GM19099 (cell line): ENCODE results near the gene LCLAT1.

ENCODE experiments used
- POLR2A ChIP-seq: IDR thresholded peaks from 3 replicates; pipeline ENCODE4 v1.6.1; 2011; ENCODE audit warnings: low read depth; ENCODE audit not compliant: insufficient read length; ENCODE audit errors: extremely low read depth

LCLAT1 gene

DNA sequence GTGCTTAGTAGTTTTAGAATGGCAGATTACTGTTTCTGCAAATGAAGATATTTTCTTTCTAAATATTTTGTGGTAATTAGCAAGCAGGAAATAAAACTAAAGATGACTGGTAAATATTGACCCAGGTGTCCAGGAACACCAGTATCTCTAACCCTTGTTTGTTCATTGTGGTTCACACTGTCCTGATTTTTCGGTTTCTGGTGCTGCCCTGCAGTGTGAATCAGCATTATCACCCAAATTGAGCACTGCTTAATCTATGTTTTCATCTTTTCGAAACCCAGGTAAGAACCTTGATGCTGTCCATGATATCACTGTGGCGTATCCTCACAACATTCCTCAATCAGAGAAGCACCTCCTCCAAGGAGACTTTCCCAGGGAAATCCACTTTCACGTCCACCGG is 192.8 kb downstream of the LCLAT1 start:
- no peak for TF ChIP-seq POLR2A

DNA sequence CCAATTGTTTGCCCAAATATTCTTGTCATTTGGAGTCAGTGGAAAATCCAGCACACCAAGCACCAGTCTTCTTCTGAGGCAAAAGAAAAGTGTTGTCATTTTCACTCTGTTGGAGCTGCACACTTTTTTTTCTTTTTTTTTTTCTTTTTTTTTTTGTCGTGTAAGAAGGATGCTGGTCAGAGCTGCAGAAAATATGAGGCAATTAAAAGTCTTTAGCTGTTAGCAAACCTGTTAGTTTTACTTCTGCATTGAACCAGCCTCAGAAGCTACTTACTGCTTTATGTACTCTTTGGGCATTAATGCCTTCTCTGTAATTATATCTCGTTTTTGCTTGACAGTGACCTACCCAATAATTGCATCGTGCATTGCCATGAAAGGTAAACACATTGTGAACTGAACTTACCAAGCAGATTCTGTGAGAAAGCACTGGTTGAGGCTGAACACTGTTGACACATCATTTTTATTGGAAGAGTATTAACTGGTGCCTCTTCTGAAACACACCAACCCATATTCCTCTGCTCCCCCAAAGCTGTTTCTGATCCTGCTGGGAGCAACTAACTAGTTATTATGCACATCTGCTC is 194.8 kb downstream of the LCLAT1 start:
- TF ChIP-seq POLR2A = no peak

DNA sequence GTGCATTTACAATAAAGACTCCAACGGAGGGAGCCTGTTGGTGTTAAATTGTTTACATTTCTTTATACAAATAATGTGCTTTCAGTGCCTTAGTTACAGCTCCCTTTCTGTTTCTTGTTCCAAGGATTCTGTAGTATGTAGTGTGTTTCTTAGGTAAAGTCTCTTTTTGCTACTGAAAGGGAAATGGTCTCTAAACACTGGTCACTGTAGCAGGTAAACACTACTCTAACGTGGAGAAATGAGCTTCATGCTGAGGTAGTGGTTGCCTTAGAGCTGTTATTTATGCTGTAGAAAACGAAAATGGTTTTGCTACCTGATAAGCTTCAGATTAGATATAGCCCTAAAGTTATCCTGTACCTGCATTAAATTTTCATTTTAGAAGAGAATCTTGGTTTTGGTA is 196.6 kb downstream of the LCLAT1 start:
- TF ChIP-seq POLR2A = no peak

DNA sequence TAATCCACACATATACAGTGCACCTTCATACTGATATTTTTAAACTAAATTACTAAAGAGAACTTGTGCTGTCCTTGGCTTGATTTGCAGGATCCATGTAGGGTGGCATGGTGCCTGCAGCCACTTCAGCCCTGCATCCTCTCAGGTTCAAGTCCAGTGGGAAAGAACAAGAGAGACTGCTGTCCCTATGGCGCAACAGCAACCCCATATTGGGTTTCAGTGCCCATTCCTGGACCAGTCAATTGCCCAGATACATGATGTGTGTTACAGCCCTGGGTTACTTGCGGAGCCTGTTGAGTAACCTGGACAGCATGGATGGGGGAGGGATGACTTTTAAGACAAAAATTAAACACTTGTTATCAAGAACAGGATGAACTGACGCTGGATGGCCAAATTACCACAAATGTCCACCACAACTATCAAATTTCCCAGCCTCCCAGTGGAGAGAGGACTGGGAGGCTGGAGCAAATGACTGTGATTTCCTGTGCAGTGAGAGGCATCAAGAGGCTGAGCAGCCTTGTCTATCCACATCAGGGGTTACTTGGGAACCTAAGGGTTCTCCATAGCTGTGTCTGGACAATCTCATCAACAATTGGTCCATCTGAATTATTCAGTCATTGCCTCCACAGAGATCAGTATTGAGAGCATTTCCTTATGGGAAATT is 198.2 kb downstream of the LCLAT1 start:
- TF ChIP-seq POLR2A = no peak

DNA sequence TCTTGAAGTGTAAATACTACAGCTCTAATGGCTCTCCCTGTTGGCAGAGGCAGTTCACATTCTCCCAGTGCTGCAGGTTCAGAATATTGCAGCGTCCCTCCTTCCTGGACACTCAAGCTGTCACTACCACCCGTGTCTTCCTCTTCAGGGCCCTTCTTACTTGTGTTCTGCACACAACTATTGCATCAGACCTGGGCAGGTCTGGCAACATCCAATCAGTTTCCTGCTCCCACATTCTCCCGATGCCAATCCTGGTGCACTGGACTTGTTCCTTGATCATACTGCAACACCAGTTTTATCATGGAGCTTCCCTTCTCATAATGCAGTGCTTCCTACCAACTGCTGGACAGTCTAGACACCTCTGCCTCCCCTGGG is 198.7 kb downstream of the LCLAT1 start:
- TF ChIP-seq POLR2A = no peak

DNA sequence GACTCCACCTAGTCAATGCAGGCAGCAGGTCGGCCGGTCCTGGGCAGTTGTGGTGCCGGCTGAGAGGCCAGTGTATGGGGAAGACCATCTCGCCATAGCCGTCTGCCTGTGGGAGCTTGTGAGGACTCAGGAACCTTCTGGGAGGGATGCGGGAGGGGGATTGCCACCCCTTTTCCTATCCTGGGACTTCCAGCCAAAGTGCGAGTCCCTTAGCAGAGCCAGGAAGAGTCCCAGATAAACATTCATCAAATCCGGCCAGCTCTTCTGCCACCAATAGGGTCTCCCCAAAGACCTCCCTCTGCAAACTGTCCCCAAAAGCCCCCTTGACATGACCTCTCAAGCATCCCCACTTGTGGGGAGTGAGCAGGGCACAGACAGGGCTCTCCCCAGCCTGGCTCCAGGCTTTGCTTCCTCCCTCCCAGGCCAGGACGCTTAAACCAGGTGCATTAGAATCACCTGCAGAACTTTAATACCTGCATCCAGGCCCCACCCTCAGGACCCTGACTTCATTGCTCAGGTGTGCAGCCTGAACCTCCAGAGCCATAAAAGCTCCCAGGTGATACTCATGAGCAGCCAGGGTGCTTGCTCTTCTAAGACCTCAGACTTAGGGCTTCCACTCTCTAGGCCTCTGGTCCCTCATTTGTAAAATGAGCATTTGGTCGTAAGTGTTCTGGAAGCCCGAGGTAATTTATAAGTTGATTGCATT is 200.9 kb downstream of the LCLAT1 start:
- TF ChIP-seq POLR2A = no peak

DNA sequence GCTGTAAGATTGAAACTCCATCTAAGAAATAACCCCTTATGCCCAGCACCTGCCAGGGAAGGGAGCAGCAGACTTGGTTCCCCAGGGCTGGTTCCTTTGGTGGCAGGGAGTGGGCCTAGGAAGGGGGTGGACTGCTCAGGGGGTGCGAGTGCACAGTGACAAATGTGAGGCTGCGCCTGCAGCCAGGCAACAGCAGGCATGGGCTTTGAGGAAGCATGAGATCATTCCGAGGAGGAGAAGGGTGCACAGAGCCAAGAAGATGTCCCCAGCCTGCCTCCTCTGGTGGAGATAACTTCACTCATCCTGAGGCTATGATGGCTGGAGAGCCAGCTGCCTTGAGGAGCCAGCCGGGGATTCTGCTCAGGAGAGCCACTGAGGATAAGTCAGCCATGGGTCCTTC is 202.2 kb downstream of the LCLAT1 start:
- no peak for TF ChIP-seq POLR2A

DNA sequence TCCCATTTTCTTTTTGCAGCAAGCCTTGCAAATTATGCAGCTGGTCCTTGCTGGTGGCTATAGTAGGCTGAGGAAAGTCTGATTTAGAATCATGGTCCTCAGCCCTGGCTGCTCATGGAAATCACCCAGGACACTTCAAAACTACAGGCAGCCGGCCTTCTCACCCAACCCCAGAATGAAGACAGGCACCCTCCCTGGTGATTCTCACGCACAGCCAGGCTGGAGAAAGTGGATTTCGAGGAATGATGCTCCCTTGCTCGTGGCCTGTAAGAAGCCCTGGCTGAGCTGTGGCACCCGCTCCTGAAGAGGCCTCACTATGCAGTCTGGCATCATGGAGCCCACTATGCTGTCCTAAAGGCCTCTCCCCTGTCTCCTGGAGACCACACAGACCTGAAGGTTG is 202.8 kb downstream of the LCLAT1 start:
- TF ChIP-seq POLR2A = no peak

DNA sequence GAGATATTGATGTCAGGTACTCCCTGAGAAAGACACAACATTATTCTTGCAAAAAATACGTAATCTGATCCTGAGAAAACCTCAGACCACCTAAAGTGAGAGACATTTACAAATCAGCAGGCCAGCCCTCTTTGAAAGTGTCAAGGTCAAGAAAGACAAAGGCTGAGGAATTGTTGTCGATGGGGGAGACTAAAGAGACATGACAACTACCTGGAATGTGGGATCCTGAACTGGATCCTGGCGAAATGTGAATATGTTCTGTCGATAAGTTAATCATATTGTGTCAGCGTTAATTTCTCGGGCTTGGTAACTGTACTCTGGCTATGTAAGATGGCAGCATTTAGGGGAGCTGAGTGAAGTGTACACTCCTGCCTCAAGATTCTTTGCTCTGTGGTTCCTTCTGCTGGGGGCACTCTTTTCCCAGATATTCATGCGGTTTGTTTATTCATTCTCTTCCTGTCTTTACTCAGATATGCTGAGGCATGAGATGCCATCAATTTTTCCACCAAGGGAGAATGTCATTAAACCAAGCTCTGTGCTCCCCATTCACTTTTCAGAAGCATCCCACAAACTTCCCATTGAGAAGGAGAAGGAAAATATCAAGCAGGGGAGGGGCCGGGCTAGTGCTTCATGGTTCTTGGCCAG is 205.3 kb downstream of the LCLAT1 start:
- no peak for TF ChIP-seq POLR2A

DNA sequence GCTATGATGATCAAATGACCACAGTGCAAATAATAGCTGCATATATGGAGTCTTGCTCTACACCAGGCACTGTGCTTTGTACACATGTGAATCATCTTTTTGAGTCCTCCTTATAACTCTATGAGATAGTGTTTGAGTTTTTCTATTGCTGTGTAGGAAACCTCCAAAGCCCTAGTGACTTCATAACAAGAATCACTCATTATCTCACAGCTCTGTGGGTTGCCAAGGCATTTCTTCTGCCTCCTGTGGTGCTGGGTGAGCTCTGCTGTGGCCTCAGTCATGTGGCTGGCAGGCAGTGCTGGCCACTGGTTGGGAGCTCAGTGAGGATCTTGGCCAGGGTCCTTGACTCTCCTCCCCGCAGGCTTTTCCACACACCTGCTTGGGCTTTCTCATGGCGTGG is 206.8 kb downstream of the LCLAT1 start:
- no peak for TF ChIP-seq POLR2A

DNA sequence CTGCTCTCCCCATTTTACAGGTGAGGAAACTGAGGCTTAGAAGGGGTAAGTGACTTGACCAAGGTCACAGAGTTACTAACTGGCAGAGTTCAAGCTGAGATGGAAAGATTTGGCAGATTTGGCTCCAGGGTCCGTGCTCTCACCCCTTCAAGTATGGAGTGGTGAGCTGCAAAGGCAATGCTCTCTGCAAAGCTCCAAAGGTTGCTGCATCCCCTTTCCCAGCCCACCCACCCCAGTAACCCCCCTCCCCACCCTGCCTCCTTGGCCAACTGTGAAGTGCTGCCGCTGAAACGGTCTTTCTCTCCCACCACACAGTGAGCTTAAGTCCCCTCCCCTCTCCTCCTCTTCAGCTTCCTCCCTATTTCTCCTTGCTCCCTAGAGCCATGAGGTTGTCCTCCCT is 207.4 kb downstream of the LCLAT1 start:
- TF ChIP-seq POLR2A = no peak

DNA sequence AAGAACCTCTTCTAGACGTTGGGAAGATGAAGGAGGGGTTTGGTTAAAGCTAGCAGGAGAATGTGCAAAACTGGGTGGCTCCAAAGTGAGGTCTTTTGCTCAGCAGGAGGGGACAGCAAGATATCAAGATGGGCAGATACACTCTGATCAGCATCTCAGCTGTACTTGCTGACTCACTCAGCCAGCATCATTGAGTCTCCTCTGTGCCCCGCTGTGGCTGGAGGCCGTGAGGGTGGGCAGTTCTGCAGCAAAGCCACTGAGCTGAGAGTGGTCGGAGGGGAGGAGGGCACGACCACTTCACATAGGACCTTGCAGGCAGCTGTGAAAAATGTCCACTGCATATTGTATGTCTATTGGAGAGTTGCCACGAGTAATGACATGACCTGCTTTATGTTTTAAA is 208.2 kb downstream of the LCLAT1 start:
- no peak for TF ChIP-seq POLR2A

DNA sequence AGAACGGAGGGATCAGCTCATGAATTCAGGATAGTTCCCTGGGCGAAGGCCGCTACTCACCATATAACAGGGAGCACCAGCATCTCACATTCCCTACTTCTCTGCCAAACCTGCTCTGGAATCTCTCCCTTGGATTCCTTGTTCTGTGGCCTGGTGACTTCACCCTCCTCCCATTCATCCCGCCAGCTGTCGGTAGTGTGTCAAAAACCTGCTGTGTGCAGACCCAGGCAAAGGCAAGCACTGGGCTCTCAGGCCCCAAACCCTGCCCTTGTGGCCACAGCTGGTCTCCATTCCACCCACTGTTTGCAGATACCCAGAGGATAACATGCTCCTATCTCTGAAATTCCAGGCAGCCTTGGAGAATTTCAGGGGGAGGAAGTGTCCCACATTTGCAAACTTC is 208.6 kb downstream of the LCLAT1 start:
- no peak for TF ChIP-seq POLR2A

DNA sequence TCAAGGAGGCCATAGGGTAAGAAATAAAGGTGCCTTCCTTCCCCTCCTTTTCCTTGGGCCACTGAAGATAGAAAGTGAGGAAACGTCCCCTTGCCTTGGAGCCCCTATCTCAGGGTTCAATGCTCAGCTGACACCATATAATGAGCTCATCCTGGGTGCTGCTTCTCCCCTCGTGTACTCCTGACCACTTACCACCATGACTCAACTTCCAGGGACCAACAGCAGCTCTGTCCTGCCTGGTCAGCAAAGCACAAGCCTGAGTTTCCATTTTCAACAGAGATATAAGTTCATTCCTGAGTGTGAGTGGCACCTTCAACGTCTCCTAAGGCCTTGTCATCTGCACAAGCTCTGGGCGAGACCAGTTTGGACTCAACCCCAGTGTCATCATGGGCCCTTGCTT is 209.0 kb downstream of the LCLAT1 start:
- no peak for TF ChIP-seq POLR2A

DNA sequence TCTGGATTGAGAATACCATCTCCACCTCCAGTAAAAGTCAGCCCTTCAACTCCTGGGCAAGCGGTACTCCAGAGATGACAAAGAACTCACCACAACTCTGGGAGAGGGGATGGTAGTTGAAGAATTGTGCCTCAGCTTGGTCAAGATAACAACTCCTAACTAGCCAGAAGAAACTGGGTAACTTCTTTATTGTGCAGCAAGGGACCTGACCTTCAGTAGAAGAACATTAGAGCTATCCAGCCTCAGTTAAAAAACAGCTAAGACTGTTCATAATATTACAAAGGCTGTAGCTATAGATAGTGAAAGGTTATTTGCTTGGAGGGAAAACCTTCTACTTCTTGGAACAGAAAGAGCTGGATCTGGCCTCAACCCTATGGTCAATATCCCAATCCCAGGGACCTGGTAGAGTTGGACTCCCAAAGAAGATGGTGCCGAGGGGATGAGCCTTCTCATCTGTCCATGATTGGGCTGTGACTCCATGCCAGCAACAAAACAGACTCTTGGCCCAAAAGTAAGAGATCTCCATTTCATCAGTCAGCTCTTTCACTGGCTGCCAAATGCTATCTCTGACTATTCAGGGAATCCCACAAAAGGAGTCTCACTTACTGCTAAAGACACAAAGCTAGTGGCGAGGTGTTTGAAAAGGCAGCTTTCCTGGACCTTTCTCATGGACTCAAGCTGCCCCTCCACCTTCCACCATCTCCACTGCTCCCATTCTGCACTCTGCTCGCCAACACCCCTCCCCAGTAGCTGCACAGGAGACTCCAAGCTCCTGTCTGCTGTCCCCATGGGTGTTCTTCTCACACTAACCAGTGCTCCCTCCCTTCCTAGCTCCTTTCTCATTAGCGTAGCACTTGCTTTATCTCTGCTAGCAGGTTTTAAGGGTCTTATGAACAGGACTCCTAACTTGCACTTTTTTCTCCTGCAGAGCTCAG is 214.4 kb downstream of the LCLAT1 start:
- no peak for TF ChIP-seq POLR2A
